SK-N-SH (cell line): ENCODE measurements around the gene GRM8. TPM values are rescaled to one million over a fixed set of nuclear protein-coding genes. Genes with fewer than 3 reads are reported as not detected.
A peak's percentile ranks its signal among the peaks of the same experiment; 100 is the strongest.

Experiments used
- CTCF ChIA-PET: fragments of 300-600, 350-600 bp; formaldehyde crosslinking; extraction: SDS; loops from one replicate; lab custom pipeline; 2021; lab: Yijun Ruan, JAX
- POLR2A ChIA-PET: fragments of 350-600 bp; sonication (Branson Sonifier 250); formaldehyde crosslinking; extraction: SDS; loops from one replicate; lab custom pipeline; 2020; ENCODE audit warnings: antibody characterized with exemption, inconsistent platforms; lab: Yijun Ruan, JAX
- DNase-seq: peaks from one replicate; pipeline ENCODE4 v3.0.0; 2012
- H2AFZ ChIP-seq: fragments of 200-600 bp; sonication (generic); 2 replicates; pipeline ENCODE4 v1.8.1; 2016; ENCODE audit warnings: antibody characterized with exemption, mild to moderate bottlenecking, low read depth
- H3F3A ChIP-seq: fragments of 200-600 bp; sonication (generic); replicated peaks from 2 replicates; pipeline ENCODE3; 2016; ENCODE audit warnings: antibody characterized with exemption, mild to moderate bottlenecking; ENCODE audit not compliant: insufficient read depth
- H3K27ac ChIP-seq, 2 experiments: fragments of 200-500 bp in 1 of 2; fragments of 200-600 bp in 1 of 2; sonication (Bioruptor generic) in 1 of 2; sonication (generic), shearing (Covaris generic) in 1 of 2; 2 replicates each; pipeline versions ENCODE4 v1.5.1 to v1.6.1; 2014 to 2016; ENCODE audit warnings: low read depth in 2 of 2, inconsistent platforms in 1 of 2, low read length in 1 of 2, mild to moderate bottlenecking in 1 of 2, mixed read lengths in 1 of 2
- H3K27me3 ChIP-seq: fragments of 200-600 bp; sonication (generic), shearing (Covaris generic); 2 replicates; pipeline ENCODE4 v1.6.1; 2016; ENCODE audit warnings: mixed run types; ENCODE audit not compliant: insufficient read depth
- H3K36me3 ChIP-seq, 2 experiments: fragments of 200-500 bp in 1 of 2; fragments of 200-600 bp in 1 of 2; sonication (Bioruptor generic) in 1 of 2; sonication (generic) in 1 of 2; replicated peaks in 1 of 2; 2 replicates each; pipeline versions ENCODE3 to v1.5.1; 2014 to 2016; ENCODE audit warnings: low read length in 1 of 2, mild to moderate bottlenecking in 1 of 2; ENCODE audit not compliant: insufficient read depth in 2 of 2, control insufficient read depth in 1 of 2
- H3K4me1 ChIP-seq, 2 experiments: fragments of 200-500 bp in 1 of 2; fragments of 200-600 bp in 1 of 2; sonication (Bioruptor generic) in 1 of 2; sonication (generic), shearing (Covaris generic) in 1 of 2; 2 replicates each; pipeline versions ENCODE4 v1.5.1 to v1.6.1; 2014 to 2016; ENCODE audit warnings: low read depth in 1 of 2, low read length in 1 of 2, mixed run types in 1 of 2; ENCODE audit not compliant: insufficient read depth in 2 of 2, control insufficient read depth in 1 of 2
- H3K4me2 ChIP-seq: fragments of 200-600 bp; sonication (generic), shearing (Covaris generic); 2 replicates; pipeline ENCODE4 v1.6.1; 2017; ENCODE audit warnings: mixed run types
- H3K4me3 ChIP-seq, 2 experiments: fragments of 200-500 bp in 1 of 2; fragments of 200-600 bp in 1 of 2; sonication (Bioruptor generic) in 1 of 2; sonication (generic), shearing (Covaris generic) in 1 of 2; 2 replicates each; pipeline versions ENCODE4 v1.5.1 to v1.8.1; 2014 to 2016; ENCODE audit warnings: low read depth in 2 of 2, inconsistent platforms in 1 of 2, low read length in 1 of 2, mild to moderate bottlenecking in 1 of 2, mixed read lengths in 1 of 2, moderate library complexity in 1 of 2
- H3K79me2 ChIP-seq: fragments of 200-600 bp; sonication (generic); 2 replicates; pipeline ENCODE4 v1.8.1; 2017; ENCODE audit warnings: mild to moderate bottlenecking; ENCODE audit not compliant: insufficient read depth
- H3K9ac ChIP-seq: fragments of 200-600 bp; sonication (generic); 2 replicates; pipeline ENCODE4 v1.6.1; 2017; ENCODE audit warnings: mixed run types
- H3K9me2 ChIP-seq: fragments of 200-600 bp; sonication (generic); 2 replicates; pipeline ENCODE4 v1.6.1; 2017; ENCODE audit warnings: mixed run types
- H3K9me3 ChIP-seq: fragments of 200-600 bp; sonication (generic); 2 replicates; pipeline ENCODE4 v1.6.1; 2017; ENCODE audit warnings: mixed run types, mild to moderate bottlenecking, moderate library complexity
- H4K20me1 ChIP-seq: fragments of 200-600 bp; sonication (generic); 2 replicates; pipeline ENCODE4 v1.6.1; 2017; ENCODE audit warnings: mild to moderate bottlenecking, mixed run types; ENCODE audit not compliant: insufficient read depth
- CHD2 ChIP-seq: fragments of 150-350 bp; IDR thresholded peaks from 2 replicates; pipeline ENCODE4 v1.6.1; 2018; ENCODE audit warnings: low read length; ENCODE audit not compliant: partially characterized antibody
- EZH2phosphoT487 ChIP-seq: fragments of 200-600 bp; sonication (generic); IDR thresholded peaks from 2 replicates; pipeline ENCODE4 v1.6.1; 2017; ENCODE audit warnings: low read depth, mixed run types, mild to moderate bottlenecking, antibody characterized with exemption, moderate library complexity, borderline replicate concordance
- FOXM1 ChIP-seq: IDR thresholded peaks from 2 replicates; pipeline ENCODE4 v1.4.0; 2012; ENCODE audit warnings: low read depth, mild to moderate bottlenecking
- GABPA ChIP-seq: IDR thresholded peaks from 2 replicates; pipeline ENCODE4 v1.4.0; 2012; ENCODE audit warnings: low read depth, mild to moderate bottlenecking
- GATA2 ChIP-seq: sonication (generic); formaldehyde crosslinking; IDR thresholded peaks from 2 replicates; pipeline ENCODE4 v1.5.0; 2020; ENCODE audit warnings: mild to moderate bottlenecking, missing genetic modification reagents
- IRF3 ChIP-seq: fragments of 150-350 bp; IDR thresholded peaks from 2 replicates; pipeline ENCODE4 v1.6.1; 2016; ENCODE audit warnings: mild to moderate bottlenecking, low read depth, low read length
- MXI1 ChIP-seq: IDR thresholded peaks from 2 replicates; pipeline ENCODE4 v1.6.1; 2012; ENCODE audit warnings: mild to moderate bottlenecking, low read depth, low read length, improper control_type of control experiment
- RAD21 ChIP-seq: IDR thresholded peaks from 2 replicates; pipeline ENCODE4 v1.6.1; 2012; ENCODE audit warnings: mild to moderate bottlenecking, low read length
- RFX5 ChIP-seq: IDR thresholded peaks from 2 replicates; pipeline ENCODE4 v1.6.1; 2012; ENCODE audit warnings: mild to moderate bottlenecking, improper control_type of control experiment, low read length
- SMC3 ChIP-seq: IDR thresholded peaks from 2 replicates; pipeline ENCODE4 v1.6.1; 2012; ENCODE audit warnings: low read depth, low read length, improper control_type of control experiment
- TAF1 ChIP-seq: IDR thresholded peaks from 2 replicates; pipeline ENCODE4 v1.6.1; 2012; ENCODE audit warnings: low read depth, mild to moderate bottlenecking, low read length, moderate library complexity, borderline replicate concordance
- TCF12 ChIP-seq: IDR thresholded peaks from 2 replicates; pipeline ENCODE4 v1.4.0; 2012
- USF2 ChIP-seq: fragments of 150-350 bp; IDR thresholded peaks from 2 replicates; pipeline ENCODE4 v1.6.1; 2017; ENCODE audit warnings: antibody characterized with exemption, low read length, low read depth, borderline replicate concordance
- YY1 ChIP-seq: IDR thresholded peaks from 2 replicates; pipeline ENCODE4 v1.4.0; 2012; ENCODE audit warnings: low read depth, mild to moderate bottlenecking
- WGBS: methylation state at CpG from one replicate; pipeline ENCODE4 v1.1.6; 2017; ENCODE audit warnings: low lambda C conversion rate; 5-methylcytosine and 5-hydroxymethylcytosine counted together
- polyA plus RNA-seq, 3 experiments: library from polyadenylated mRNA; depleted of rRNA; stranded (reverse); fragments of >200 nt; gene quantifications; 2 replicates each; pipeline ENCODE4 v1.2.3, GENCODE V29; 2012

The GRM8 gene
- polyA plus RNA-seq, 1 of the 3 experiments (the other 2 are of a cell fraction), result 0.10 TPM

- CTCF ChIA-PET, result interaction anchor here (0.8 to 3.6 kb wide), 2 partner anchors 27 to 37 kb away, joined by 3 to 11 read pairs; no protein-coding TSS in a partner anchor
- H3K9ac ChIP-seq, result no peak overlapping the region
- DNase-seq, result no peak
- H3K4me1 ChIP-seq, result no peaks in the 10 kb centered on the region; a peak in 1 of 4 replicates
- no peak overlapping the region for H3K4me2 ChIP-seq
- no peaks in the 10 kb centered on the region for H3K9me2 ChIP-seq
- H4K20me1 ChIP-seq, result no peaks in the 10 kb centered on the region
- WGBS, result 10% methylated on average over 2 of the region's 2 CpGs
- H3K36me3 ChIP-seq, result no peaks in the 10 kb centered on the region
- no peak overlapping the region for H3K4me3 ChIP-seq
- no peak overlapping the region for H2AFZ ChIP-seq
- no peaks in the 10 kb centered on the region for H3K79me2 ChIP-seq
- POLR2A ChIA-PET, result no interaction called here
- TF ChIP-seq GABPA (no peak), RFX5 (no peak), YY1 (no peak), SMC3 (no peak), CHD2 (no peak), EZH2phosphoT487 (no peak), FOXM1 (no peak), IRF3 (no peak), MXI1 (no peak), USF2 (no peak), TCF12 (no peak)
- no peaks in the 10 kb centered on the region for H3F3A ChIP-seq
- no peaks in the 10 kb centered on the region for H3K9me3 ChIP-seq
- H3K27ac ChIP-seq, result no peak overlapping the region
- H3K27me3 ChIP-seq, result no peaks in the 10 kb centered on the region
Measured at GRCh38 chr7:127080576-127080975, 172.2 kb downstream of the GRM8 start.

GRCh38 chr7:127066974-127067373 is 185.8 kb downstream of the GRM8 start:
- CTCF ChIA-PET, result interaction anchor here (0.6 to 1.0 kb wide), 4 partner anchors 9 to 151 kb away, joined by 3 to 6 read pairs (median 3); no protein-coding TSS in a partner anchor
- Histone ChIP-seq H3K27me3 (no peaks in the 10 kb centered on the region), H4K20me1 (no peaks in the 10 kb centered on the region), H3F3A (no peaks in the 10 kb centered on the region), H3K4me1 (no peaks in the 10 kb centered on the region), H3K9me2 (no peaks in the 10 kb centered on the region), H3K4me2 (no peak overlapping the region), H3K27ac (no peak overlapping the region), H3K79me2 (no peaks in the 10 kb centered on the region), H3K36me3 (no peaks in the 10 kb centered on the region), H3K9me3 (peaks cover 13% of the 10 kb centered on the region; the same call in 1 of the 2 replicates), H3K4me3 (no peak overlapping the region), H3K9ac (no peak overlapping the region), H2AFZ (no peak overlapping the region)
- WGBS, result 29% methylated on average over 3 of the region's 3 CpGs
- no peak for TF ChIP-seq GATA2 (CRISPR knock-in tag)
- peak; percentile 41; the same call in 1 of the 2 replicates for TF ChIP-seq RAD21
- TF ChIP-seq CHD2, result no peak
- TF ChIP-seq IRF3, result no peak
- no peak for TF ChIP-seq TAF1
- no peak for DNase-seq
- POLR2A ChIA-PET, result no interaction called here
